Upper lobe of left lung (tissue), 4 donors: Measurements from ENCODE around the gene KIAA2012.

Experiments
- POLR2A ChIP-seq, 4 donors: fragments of 450-650 bp; IDR thresholded peaks; one replicate each; pipeline ENCODE4 v1.5.1; 2016 to 2017; ENCODE audit warnings: antibody characterized with exemption in 4 of 4, mild to moderate bottlenecking in 2 of 4
- TF ChIP-seq, protein P1 (sequence below), 6 experiments: fragments of 450-650 bp in 4 of 6; fragments of 200-600 bp in 2 of 6; sonication (generic) in 2 of 6; IDR thresholded peaks; one replicate each; pipeline ENCODE4 v1.5.1; 2016 to 2019; ENCODE audit warnings: antibody characterized with exemption in 6 of 6

GRCh38 chr2:202165945-202166344 lies 92.9 kb downstream of the KIAA2012 start:
- TF ChIP-seq POLR2A (IDR thresholded peaks at IDR 0.05), result no peak
- TF ChIP-seq, protein P1, sequence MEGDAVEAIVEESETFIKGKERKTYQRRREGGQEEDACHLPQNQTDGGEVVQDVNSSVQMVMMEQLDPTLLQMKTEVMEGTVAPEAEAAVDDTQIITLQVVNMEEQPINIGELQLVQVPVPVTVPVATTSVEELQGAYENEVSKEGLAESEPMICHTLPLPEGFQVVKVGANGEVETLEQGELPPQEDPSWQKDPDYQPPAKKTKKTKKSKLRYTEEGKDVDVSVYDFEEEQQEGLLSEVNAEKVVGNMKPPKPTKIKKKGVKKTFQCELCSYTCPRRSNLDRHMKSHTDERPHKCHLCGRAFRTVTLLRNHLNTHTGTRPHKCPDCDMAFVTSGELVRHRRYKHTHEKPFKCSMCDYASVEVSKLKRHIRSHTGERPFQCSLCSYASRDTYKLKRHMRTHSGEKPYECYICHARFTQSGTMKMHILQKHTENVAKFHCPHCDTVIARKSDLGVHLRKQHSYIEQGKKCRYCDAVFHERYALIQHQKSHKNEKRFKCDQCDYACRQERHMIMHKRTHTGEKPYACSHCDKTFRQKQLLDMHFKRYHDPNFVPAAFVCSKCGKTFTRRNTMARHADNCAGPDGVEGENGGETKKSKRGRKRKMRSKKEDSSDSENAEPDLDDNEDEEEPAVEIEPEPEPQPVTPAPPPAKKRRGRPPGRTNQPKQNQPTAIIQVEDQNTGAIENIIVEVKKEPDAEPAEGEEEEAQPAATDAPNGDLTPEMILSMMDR (IDR thresholded peaks at IDR 0.05), result no peak
